ENCODE results near the gene ABHD12.
"Not testable (repeated sequence)": the region's sequence is repeated elsewhere in the genome, so short reads cannot be mapped to it uniquely, and the experiment has no call there.

ABHD12 gene

DNA sequence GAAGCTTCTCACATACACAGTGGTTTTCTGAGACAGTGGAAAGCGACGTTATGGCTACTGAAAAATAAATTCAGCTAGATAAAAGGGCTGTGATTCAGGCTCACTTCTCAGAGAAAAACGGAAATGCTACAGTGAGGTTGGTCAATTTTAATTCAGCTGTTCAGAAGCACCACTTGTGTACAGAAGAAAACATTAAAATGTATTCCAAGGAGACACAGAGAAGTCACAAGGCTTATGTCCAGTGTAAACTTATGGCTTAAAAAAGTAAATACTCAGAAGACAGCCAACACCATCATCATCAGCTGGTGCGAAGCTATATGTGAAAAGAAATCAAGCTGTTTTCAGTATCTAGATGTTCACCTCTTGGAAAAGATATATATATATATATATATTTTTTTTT is 68.6 kb downstream of the ABHD12 start:
- DNase-seq (ENCODE audit: low read depth, low spot score), result no peak

DNA sequence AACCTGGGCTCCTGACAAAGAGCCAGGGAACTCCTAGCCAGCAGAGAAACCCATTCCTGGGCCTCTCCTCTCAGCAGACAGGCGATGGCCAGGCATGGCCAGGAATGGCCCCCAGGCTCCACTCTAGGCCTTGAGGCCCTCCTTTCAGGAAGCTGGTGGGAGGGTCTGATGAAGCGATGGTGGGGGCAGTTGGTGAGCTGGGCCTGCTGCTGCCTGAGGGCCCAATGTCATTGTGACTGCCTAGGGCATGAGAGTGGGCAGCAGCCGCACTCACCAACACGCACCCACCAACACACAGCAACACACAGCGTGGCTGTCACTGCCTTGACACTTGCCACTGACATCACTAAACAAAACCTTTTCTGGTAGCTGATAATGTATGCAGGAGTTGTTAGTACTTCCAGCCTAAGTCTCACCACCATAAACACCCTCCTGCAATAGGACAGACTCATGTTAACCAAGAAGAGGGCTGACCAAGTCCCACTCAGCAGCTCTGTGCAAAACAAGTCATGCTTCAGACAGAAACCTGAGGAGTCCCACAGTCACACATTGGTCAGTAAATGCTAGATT is 69.3 kb downstream of the ABHD12 start:
- no peak for DNase-seq (ENCODE audit: low read depth, low spot score)

DNA sequence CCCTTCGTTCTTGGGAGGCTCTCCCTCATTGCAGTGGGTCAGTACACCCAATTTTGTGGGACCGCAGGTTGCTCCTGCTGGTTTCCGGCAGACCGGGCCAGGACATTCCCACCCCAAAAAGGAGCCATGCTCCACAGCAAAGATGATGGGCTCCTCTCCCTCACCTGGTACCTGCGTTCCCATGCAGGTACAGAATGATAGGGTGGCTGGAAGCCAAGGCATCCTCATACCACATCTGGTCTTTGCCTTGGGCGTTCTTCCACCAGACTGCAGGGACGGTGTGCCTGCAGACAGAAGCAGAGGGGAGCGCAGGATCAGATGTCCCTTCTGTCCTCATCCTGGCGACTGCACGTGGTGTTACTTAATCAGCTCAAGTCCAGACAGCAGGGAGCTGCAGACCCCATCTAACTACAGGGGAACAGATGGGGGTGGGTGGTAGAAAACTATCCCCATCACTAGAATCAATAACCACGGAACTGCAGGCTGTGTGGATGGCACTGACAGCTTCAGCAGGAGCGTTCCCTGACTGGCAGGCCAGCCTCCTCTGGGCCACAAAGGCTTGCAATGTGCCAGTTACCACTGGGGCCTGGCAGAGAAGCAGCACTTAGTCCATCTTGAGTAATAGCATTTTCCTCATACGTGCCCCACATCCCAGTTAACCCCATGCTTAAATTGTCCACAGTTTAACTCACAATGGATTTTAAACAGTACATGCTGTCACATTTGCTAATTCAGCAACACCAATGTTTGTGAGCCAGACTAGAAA is 70.4 kb downstream of the ABHD12 start:
- DNase-seq (ENCODE audit: low read depth, low spot score), result no peak

- no peak for DNase-seq (ENCODE audit: low read depth, low spot score)
These were observed 71.2 kb downstream of the ABHD12 start for GRCh38 chr20:25319241-25320034.

DNA sequence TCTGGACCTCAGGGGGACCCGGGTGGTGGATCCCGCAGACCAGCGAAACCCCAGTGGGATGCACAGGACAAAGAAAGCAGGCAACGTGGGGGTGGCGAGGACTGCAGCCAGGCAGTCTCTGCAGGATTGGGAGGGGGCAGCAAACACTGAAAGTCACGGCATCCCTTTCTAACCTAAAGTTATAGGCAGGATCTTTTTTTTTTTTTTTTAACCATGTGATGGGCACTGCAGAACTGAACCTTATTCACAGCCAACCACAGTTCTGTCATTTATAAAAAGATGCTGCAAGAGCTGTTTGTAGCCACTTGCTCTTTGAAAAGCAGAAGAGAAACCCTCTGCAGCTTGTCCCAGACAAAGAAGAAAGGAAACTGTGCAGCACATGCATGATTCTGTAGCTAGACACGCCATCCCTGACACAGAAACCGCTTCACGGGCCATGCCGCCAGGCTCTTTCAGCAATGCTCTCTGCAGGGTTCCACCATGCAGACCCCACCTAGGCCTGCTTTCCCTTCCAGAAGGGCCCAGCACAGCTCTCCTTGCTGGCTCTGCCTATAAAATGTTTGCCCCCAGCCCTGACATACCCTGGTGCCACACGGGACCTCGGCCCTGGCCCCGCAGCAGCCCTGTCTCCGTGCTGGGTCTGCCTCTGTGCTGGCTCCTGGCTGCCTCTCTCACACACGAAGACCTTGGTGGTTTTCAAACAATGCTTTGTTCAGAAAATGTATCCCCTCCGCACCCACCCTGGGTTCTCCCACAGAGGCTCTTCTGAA is 72.0 kb downstream of the ABHD12 start:
- DNase-seq (ENCODE audit: low read depth, low spot score), result no peak

GRCh38 chr20:25317351-25318075 is 73.1 kb downstream of the ABHD12 start:
- DNase-seq (ENCODE audit: low read depth, low spot score), result no peak

DNA sequence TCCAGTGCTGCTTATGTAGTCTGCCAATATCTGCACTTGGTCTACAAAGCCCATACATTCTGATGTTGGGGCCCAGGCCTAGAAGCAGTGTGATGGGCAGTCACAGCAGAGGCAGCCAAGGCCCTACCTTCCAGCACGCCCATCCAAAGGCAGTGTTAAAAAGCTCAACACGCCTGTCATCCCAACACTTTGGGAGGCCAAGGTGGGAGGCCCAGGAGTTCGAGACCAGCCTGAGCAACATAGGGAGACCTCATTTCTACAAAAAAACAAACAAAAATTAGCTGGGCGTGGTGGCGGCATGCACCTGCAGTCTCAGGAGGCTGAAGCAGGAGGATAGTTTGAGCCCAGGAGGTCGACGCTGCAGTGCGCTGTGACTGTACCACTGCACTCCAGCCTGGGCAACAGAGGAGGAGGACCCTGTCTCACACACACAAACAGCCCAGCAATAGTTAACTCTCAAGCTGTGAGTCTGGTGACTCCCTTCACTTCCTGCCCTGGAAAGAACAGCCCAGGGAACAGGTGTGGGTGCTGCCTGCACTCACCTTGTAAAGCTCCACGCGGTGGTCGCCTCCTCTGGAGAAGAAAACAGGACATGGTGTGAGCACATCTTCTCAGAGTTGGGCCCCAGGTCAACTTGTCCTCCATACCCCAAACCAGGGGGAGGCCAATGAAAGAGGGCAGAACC is 74.0 kb downstream of the ABHD12 start:
- DNase-seq (ENCODE audit: low read depth, low spot score), result no peak

- no peak for DNase-seq (ENCODE audit: low read depth, low spot score)
These were observed 75.0 kb downstream of the ABHD12 start for GRCh38 chr20:25315418-25316210.

DNA sequence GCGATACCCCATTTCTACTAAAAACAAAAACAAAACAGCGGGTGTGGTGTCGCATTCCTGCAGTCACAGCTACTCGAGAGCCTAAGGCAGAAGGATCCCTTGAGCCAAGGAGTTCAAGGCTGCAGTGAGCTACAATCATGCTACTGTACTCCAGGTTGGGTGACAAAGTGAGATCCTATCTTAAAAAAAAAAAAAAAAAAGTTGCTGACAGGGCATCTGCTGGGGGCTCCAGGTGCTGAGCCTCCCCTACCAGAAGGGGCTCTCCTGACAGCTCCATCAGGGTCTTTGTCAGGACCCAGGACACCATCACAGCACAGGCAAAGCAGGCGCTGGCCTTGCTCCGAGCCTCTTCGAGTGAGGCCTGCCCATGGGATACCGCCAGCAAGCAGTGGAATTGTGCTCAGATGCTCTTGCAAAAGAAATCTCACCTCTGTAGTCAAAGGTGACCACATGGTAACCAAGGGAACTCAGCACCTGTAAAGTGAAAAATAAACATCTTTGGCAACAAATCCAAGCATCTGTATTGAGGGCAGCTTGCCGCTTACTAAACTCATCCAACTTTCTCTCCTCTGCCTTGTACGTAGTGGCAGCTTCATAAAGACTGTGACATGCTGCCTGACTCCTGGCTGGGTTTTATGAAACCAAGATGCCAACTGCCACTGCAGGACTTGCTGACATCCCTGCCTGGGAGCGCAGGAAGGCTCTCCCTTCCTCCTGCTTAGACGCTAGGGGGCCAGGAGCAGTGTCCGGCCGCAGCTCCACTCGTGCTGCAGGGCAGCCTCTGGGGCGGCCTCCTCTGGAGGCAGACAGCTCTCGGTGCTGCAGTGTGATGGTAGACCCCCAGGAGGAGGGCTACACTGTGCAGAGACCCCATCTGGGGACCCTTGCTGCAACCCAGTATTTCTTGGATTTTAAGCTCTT is 75.9 kb downstream of the ABHD12 start:
- no peak for DNase-seq (ENCODE audit: low read depth, low spot score)

DNA sequence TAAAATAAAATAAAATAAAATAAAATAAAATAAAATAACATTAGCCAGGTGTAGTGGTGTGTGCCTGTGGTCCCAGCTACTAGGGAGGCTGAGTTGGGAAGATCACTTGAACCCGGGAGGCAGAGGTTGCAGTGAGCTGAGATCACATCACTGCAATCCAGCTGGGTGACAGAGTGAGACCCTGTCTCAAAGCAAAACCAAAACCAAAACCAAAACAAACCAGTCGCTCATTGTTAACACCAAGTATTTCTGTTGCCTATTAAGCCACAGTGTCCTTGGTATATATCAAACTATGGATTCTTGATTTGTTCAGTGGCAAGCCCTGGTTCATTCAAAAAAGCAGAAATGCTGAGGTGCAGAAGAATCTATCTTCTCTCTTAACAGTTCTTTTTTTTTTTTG is 77.0 kb downstream of the ABHD12 start:
- DNase-seq (ENCODE audit: low read depth, low spot score), result no peak

DNA sequence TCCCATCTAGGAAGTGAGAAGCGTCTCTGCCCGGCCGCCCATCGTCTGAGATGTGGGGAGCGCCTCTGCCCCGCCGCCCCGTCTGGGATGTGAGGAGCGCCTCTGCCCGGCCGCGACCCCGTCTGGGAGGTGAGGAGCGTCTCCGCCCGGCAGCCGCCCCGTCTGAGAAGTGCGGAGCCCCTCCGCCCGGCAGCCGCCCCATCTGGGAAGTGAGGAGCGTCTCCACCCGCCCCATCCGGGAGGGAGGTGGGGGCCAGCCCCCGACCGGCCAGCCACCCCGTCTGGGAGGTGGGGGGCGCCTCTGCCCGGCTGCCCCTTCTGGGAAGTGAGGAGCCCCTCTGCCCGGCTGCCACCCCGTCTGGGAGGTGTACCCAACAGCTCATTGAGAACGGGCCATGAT is 77.9 kb downstream of the ABHD12 start:
- not testable (repeated sequence) for DNase-seq (ENCODE audit: low read depth, low spot score)

- DNase-seq (ENCODE audit: low read depth, low spot score), result no peak
These were observed 79.5 kb downstream of the ABHD12 start for GRCh38 chr20:25310921-25311728.

- DNase-seq (ENCODE audit: low read depth, low spot score), result no peak
These were observed 80.2 kb downstream of the ABHD12 start for GRCh38 chr20:25310268-25310920.

- no peak for DNase-seq (ENCODE audit: low read depth, low spot score)
These were observed 81.0 kb downstream of the ABHD12 start for GRCh38 chr20:25309395-25310267.

DNA sequence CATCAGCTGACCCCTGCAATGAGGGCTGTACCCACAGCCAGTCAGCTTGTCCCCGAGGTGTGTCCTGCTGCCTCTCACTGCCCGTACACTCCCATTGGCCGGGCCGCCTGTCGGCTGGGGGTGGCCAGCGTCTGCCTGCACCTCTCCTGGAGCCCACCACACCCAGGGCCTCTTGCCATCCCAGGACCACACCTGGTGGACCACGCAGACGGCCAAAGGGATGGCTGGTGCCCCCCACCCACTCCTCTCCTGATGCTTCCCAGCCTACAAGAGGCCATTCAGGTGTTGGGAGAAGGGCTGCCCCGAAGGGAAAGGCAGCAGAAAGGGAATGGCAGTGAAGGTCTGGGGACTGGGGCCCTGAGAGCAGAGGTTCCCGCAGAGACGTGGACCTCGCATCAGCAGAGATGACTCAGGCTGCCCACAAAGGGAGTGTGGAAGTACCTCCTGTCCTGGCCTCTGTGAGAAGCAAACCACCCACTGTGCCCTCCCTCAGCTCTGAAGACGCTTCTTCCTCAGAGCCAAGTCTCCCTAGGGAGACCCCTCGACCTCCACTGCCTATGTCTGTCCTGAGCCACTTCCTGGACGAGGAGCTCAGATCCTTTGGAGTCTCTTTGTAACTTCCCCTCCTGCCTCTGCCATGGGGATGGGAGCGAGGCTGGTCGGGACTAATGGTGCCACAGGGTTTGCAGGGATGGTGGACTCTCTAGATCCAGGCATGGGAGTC is 81.8 kb downstream of the ABHD12 start:
- no peak for DNase-seq (ENCODE audit: low read depth, low spot score)

GRCh38 chr20:25308083-25308491 is 82.5 kb downstream of the ABHD12 start:
- DNase-seq (ENCODE audit: low read depth, low spot score), result no peak

All from activated naive CD8-positive, alpha-beta T cell treated with anti-CD3 and anti-CD28 coated beads, Interleukin-2, amount 50 U/mL, for 16 hours (primary cell).